ENCODE results near the gene EYS. TPM values are rescaled to one million over a fixed set of nuclear protein-coding genes. Genes with fewer than 3 reads are reported as not detected.

The EYS gene
- total RNA-seq, 6 experiments from 2014 or later = 0.54 to 2.3 (median 0.74) TPM; not detected in 1

DNA sequence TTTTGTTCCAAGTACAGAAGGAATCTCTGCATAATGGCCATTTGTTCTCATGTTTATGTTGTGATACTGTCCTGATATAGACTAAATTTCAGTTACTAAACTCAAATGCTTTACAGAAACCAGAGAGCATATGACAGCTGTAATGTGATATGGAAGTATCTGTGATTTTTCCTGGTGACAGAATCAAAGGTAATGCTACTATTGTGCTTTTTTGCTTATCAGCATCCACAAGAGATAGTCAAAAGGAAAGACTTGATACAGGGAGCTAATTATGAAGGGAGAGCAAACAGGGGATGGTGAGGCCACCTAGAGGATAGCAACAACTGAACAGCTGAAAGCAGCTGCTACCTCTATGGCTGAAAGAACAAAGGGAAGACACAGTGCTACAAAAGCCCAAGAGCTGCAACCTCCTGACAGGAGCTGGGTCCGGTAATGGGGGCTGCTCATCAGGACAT lies 1890.0 kb downstream of the EYS start:
- Histone ChIP-seq H3K36me3 (no peaks in the 10 kb centered on the region), H3K4me3 (no peak overlapping the region), H3K27ac (no peak overlapping the region), H3K9me3 (no peaks in the 10 kb centered on the region), H3K27me3 (no peaks in the 10 kb centered on the region), H3K4me1 (no peaks in the 10 kb centered on the region)
- intact Hi-C loops (cut with DNase I) = no loop called here
- ATAC-seq (peak; percentile 32 to 64 (median 54)), DNase-seq (no peak)
- TF ChIP-seq, protein P1, sequence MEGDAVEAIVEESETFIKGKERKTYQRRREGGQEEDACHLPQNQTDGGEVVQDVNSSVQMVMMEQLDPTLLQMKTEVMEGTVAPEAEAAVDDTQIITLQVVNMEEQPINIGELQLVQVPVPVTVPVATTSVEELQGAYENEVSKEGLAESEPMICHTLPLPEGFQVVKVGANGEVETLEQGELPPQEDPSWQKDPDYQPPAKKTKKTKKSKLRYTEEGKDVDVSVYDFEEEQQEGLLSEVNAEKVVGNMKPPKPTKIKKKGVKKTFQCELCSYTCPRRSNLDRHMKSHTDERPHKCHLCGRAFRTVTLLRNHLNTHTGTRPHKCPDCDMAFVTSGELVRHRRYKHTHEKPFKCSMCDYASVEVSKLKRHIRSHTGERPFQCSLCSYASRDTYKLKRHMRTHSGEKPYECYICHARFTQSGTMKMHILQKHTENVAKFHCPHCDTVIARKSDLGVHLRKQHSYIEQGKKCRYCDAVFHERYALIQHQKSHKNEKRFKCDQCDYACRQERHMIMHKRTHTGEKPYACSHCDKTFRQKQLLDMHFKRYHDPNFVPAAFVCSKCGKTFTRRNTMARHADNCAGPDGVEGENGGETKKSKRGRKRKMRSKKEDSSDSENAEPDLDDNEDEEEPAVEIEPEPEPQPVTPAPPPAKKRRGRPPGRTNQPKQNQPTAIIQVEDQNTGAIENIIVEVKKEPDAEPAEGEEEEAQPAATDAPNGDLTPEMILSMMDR (IDR thresholded peaks at IDR 0.05) = peak in 2 of 4 donors; percentile 15 to 20
- TF ChIP-seq POLR2A (IDR thresholded peaks at IDR 0.05) = no peak
- WGBS (ENCODE audit: insufficient coverage, low coverage, low lambda C conversion rate, missing lambda C conversion rate) = no CpG with 5 or more reads among the region's 1 CpG

DNA sequence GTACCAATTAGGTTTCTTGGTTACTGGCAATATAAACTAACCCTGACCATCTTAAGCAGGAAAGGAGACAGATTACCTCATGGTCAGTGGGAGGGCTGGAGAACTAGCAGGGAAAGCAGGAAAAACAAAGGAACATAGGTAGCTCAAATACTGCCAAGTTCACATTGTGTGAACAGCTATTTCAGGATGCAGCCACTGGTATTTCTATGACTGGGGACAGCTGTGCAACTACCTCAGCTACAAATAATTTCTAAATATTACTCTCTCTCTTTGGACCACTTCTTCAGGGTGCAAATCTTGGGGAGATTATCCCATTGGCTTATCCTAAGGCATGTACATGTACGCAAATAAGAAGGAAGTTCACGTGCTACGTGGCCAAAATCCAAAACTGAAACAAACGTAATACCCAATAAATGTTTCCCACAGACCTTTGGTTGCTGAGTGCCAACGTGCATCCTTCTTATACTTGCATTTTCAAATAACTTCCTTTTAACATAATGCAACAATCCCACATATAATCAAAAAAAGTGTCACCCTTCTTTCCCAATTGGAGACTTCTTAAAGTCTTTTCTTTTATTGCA lies 1890.5 kb downstream of the EYS start:
- ATAC-seq = no peak
- WGBS (ENCODE audit: insufficient coverage, low coverage, low lambda C conversion rate, missing lambda C conversion rate) = 47% methylated on average over 5 of the region's 5 CpGs
- H3K4me3 ChIP-seq = no peak overlapping the region
- no peak for DNase-seq
- intact Hi-C loops (cut with DNase I) = no loop called here
- H3K36me3 ChIP-seq = no peaks in the 10 kb centered on the region
- no peak overlapping the region for H3K27ac ChIP-seq
- H3K9me3 ChIP-seq = no peaks in the 10 kb centered on the region
- no peaks in the 10 kb centered on the region for H3K4me1 ChIP-seq
- TF ChIP-seq POLR2A (IDR thresholded peaks at IDR 0.05) = no peak
- TF ChIP-seq, protein P1 (IDR thresholded peaks at IDR 0.05) = no peak
- no peaks in the 10 kb centered on the region for H3K27me3 ChIP-seq

DNA sequence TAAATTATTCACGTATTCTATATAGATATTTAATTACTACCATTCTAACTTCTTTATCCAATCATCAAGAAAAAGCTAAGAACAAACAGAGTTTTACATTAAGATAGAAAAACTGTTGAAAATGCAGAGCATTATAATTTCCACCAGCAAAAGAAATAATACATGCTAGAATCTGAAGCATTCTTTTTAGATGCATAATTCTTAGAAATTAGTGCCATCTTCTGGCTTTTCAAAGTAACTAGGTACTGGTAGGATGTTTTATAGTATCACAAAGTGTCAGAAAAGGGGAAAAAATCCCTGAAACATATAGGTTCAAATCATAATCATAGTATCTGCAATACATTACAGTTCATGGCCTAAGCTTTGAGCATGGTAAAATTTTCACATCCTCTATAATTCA lies 1892.6 kb downstream of the EYS start:
- H3K4me3 ChIP-seq = no peak overlapping the region
- H3K36me3 ChIP-seq = no peaks in the 10 kb centered on the region
- intact Hi-C loops (cut with DNase I) = no loop called here
- H3K27me3 ChIP-seq = no peaks in the 10 kb centered on the region
- TF ChIP-seq, protein P1 (IDR thresholded peaks at IDR 0.05) = peak in 1 of 4 donors; percentile 15
- TF ChIP-seq POLR2A (IDR thresholded peaks at IDR 0.05) = no peak
- ATAC-seq (no peak), DNase-seq (no peak)
- no peak overlapping the region for H3K27ac ChIP-seq
- no peaks in the 10 kb centered on the region for H3K4me1 ChIP-seq
- H3K9me3 ChIP-seq = no peaks in the 10 kb centered on the region
- 72% methylated on average over 1 of the region's 1 CpG for WGBS (ENCODE audit: insufficient coverage, low coverage, low lambda C conversion rate, missing lambda C conversion rate)

DNA sequence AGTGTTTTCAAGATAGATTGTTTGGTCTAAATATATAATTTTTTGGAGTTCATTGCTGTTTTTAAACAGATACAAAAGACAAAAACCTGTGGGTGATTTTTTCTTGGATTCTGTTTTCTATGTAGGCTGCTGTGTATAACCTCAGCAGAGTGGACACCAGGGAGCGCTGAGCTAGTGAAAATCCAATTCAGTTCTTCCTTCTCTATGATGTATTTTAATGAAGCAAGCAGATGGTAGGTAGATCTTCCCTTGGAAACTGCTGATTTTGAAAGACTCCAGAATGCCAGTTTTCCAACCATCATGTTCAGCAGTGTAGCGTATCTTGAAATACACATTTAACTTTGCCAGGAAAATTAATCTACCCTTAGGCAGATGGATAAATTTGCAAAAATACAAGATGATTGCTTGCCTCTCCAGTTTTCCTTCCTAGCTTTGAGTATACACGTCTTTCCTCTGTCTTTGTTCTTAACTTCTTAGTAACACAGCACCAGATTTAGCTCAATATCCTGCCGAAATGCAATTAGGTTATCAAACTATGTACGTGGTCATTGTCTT lies 1893.4 kb downstream of the EYS start:
- H3K27me3 ChIP-seq = no peaks in the 10 kb centered on the region
- DNase-seq (no peak), ATAC-seq (no peak)
- H3K27ac ChIP-seq = no peak overlapping the region
- TF ChIP-seq, protein P1 (IDR thresholded peaks at IDR 0.05) = no peak
- no peak for TF ChIP-seq POLR2A (IDR thresholded peaks at IDR 0.05)
- 60% methylated on average over 5 of the region's 5 CpGs for WGBS (ENCODE audit: insufficient coverage, low coverage, low lambda C conversion rate, missing lambda C conversion rate)
- no peaks in the 10 kb centered on the region for H3K9me3 ChIP-seq
- H3K4me3 ChIP-seq = no peak overlapping the region
- intact Hi-C loops (cut with DNase I) = no loop called here
- no peaks in the 10 kb centered on the region for H3K36me3 ChIP-seq
- no peaks in the 10 kb centered on the region for H3K4me1 ChIP-seq
